Pulmonary artery endothelial cell (primary cell): Measurements from ENCODE around the gene SORCS2. TPM values are rescaled to one million over a fixed set of nuclear protein-coding genes. Genes with fewer than 3 reads are reported as not detected.

Experiments
- DNase-seq: peaks from one replicate; pipeline ENCODE4 v3.0.0-alpha.2; 2011; ENCODE audit warnings: low read depth, low spot score
- total RNA-seq: library from RNA; depleted of rRNA; stranded (reverse); fragments of >200 nt; gene quantifications from 2 replicates; pipeline ENCODE4 v1.2.3, GENCODE V29; 2014

The SORCS2 gene
- total RNA-seq, 1 donor from 2014 or later = not detected

GRCh38 chr4:7501873-7502272 is 309.5 kb downstream of the SORCS2 start:
- DNase-seq = no peak

GRCh38 chr4:7503559-7504249 is 311.4 kb downstream of the SORCS2 start:
- DNase-seq = no peak

DNA sequence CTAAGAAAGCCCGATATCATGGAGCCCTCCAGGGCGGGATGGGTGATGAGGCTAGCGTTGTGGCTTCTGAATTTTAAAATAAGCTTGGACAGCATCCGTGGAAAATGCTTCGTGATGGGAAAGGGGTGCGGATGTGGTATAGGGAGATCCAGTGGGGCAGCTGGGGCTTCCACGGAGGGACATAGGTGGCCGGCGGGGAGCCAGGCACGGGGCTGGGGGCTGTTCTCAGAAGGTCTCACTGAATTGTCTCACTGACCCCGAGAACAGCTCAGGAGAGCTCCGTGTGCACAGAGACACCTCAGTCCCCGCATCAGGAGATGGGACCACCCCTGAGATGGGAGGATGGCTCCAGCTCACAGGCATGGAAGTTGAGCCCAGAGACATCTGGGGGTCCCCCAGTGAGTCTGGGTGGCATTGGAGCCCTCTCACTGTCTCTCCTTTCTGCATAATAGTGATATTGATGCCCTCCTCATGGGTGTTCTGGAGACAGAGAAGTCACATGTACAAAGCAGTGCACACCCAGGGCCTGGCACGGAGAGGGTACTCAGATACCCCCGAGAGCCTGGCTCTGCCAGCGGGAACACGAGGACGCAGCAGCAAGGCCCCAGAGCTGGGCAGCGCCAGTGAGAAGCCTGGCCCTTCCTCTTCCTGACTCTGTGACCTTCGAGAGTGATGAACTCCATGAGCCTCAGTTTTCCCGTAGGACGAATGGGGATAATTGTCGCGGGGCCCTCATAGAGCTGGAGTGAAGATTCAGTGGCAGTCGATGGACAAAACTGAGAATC is 313.0 kb downstream of the SORCS2 start:
- no peak for DNase-seq

- no peak for DNase-seq
These were observed 313.8 kb downstream of the SORCS2 start for GRCh38 chr4:7506119-7506518.

GRCh38 chr4:7506572-7506971 is 314.2 kb downstream of the SORCS2 start:
- DNase-seq = no peak

DNA sequence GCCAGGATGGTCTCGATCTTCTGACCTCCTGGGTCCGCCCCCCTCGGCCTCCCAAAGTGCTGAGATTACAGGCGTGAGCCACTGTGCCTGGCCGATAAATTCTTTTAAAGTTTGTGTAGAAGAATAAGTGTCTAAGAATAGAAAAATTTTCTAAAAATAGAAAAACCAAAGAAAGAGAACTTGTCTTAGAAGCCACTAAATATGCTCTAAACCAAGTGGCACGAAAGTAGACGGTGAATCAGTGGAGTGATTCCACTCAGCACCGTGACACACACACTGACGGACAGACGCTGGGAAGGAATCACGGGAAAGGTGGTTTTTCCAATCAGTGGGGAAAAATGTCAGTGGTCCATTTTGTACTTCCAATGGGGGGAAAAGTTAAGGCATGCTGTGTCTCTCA is 315.0 kb downstream of the SORCS2 start:
- no peak for DNase-seq

GRCh38 chr4:7510066-7510465 is 317.7 kb downstream of the SORCS2 start:
- no peak for DNase-seq

DNA sequence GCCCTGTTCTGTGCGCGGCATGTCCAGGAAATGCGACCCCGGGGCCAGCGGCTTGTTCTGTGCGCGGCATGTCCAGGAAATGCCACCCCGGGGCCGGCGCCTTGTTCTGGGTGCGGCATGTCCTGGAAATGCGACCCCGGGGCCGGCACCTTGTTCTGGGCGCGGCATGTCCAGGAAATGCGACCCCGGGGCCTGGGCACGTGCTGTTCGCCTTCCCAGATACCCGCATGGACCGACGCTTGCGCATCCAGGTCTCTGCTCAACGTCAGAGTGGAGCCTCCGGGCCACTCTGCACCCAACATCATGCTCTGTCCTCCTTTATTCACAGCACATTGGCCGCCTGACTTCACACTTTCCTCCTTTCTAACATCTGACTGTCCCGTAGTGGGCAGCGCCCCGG is 318.2 kb downstream of the SORCS2 start:
- no peak for DNase-seq

- DNase-seq = no peak
These were observed 319.2 kb downstream of the SORCS2 start for GRCh38 chr4:7511525-7511924.

DNA sequence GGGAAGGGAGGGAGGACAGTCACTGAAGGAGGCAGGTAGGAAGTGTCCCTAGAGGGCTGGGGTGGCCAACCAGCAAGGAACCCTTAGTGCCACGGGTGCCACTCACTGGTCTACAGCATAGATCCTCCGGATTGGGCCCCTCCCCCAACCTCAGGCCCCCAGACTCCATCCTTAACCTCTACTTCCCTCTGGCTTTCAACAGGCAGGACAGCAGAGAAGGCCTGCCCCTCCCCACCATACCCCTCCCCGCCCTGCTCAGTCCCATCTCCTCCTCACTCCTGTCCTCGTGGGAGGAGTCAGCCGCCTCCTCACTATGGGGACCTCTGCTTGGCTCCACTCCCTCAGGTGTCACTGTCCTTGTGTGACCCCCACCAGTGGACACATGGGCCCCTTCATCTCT is 320.1 kb downstream of the SORCS2 start:
- no peak for DNase-seq

DNA sequence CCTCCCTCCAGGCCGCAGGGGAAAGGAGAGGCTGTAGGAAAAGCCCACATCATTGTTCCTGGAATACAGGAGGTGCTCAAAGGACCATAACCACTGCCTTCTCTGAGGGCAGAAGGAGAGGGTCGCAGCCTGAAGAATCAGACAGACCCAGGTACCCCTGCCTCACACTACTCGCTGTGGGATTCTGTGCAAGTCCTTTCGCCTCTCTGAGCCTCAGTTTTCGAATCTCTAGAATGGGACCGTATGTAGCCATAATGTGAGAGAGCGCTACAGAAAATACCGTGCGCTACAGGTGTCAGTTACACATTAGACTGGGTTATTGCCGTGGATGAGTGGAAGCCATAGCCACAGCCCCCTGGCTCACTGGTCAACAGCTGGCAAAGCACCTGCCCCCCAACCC is 320.6 kb downstream of the SORCS2 start:
- DNase-seq = no peak

DNA sequence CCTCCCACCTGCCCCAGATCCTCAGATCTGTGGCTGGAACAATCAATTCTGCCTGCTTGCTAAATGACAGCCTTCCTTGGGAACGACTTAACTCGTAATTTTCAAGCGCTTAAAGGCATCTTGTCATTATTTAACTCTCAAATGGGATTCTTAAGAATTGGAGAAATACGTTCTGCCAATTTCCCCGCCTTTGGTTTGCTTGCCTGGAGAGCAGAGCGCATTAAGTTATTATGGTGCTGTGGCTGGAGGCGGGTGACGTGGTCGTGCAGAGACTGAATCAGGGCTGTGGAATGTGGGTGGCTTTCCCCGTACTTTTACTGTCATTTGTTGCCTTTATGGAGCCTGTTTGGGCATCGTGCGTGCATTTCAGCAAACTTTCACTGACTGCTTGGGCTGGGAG is 321.3 kb downstream of the SORCS2 start:
- DNase-seq = no peak

GRCh38 chr4:7514281-7514680 is 321.9 kb downstream of the SORCS2 start:
- DNase-seq = no peak

- no peak for DNase-seq
These were observed 322.5 kb downstream of the SORCS2 start for GRCh38 chr4:7514789-7515188.

DNA sequence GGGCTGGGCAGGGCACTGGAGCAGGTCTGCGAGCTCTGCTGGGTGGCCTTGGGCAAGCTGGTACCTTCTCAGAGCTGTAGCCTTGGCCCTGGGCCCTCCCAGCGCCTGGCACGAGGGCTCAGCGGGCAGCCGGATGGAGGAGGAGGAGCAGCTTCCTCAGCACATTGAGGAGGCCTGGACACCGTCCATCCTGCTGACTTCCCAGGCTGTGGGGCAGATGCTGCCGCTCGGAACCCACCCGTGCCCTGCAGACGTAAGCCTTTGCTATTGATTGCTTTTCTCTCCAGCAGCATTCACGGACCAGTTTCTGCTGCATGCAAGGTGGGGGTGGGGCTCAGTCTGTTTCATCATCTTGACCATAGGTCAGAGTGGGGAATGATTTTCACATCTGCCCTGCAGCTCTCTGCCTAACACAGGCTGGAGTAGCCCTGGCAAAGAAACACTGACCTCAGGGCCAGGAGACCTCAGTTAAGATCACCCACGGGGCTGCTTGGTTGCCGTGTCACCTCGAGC is 323.1 kb downstream of the SORCS2 start:
- DNase-seq = no peak

DNA sequence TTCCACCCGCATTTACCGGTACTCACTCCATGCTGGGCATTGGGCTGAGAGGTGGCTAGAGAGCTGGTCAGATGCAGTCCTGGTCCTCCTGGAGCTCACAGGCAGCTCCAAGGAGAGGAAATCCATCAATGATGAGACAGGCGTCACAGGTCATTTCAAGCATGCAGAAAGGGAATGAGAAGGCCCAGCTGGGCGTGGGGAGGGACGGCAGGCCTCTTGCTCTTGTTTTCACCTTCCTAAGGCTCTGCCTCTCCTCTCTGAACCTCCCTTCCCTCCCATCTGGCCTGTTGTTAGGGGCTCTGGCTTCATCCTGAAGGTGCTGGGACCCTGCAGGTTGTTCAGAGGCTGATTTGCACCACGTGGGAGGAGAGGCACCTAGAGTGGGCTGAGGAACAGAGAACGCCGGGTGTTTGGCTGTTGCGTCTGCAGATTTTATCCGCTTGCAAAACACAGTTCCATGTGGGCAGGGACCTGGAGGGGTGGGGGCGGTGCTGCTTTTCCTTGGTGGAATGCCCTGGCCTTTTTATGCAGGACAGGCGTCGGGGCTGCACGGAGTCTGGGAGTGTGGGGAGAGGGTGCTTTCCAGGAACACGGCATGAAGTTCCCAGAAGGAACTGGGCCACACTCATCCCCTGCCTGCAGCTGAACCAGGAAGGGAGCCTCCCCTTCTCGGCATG is 323.9 kb downstream of the SORCS2 start:
- no peak for DNase-seq

- no peak for DNase-seq
These were observed 324.4 kb downstream of the SORCS2 start for GRCh38 chr4:7516773-7517144.

- no peak for DNase-seq
These were observed 326.7 kb downstream of the SORCS2 start for GRCh38 chr4:7518871-7519637.

DNA sequence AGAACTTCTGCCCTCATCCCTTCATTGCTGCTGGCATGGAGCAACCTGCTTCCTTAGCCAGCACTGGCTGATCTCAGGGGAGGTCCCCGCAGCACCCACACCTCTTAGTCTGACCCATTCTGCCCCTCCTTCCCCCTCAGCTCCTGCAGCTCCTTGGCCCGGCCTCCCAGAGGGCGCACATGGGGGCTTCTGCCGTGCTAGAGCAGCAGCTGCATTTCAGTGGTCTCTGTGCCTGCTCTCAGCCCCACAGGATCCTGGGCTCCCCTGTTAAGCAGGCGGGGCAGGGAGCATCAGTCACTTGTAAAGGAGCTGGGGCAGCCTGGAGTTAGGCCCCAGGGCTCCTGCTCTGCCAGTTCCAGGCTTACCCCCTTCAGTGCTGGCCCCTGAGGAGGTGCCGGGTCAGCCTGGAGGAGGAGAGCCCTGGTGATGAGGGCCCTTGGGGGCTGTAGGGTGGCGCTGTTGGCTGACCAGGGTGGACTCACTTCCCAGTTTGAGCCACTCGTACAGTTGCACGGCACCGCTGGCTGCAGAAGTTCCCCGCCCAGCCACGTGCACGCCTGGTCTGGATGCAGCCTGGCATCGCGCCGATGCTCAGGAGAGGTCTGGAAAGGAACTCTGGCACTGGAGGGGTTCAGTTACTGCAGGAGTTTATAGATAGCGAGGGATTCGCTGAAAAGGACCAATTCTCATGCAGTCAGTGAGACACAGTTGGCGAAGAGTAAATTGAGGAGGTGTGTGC is 327.5 kb downstream of the SORCS2 start:
- no peak for DNase-seq

- DNase-seq = no peak
These were observed 329.3 kb downstream of the SORCS2 start for GRCh38 chr4:7521666-7522065.
